ENCODE results near the gene VWCE.
A peak's percentile ranks its signal among the peaks of the same experiment; 100 is the strongest.

VWCE gene

GRCh38 chr11:61294717-61295595 is at the start of gene VWCE:
Gene VWCE (minus strand): TSS chr11:61295316. CDS start chr11:61295037, 279 bp downstream.
- peak; percentile 53 to 64 (median 61) for DNase-seq (ENCODE audit: low read depth in 2 of 3, low spot score in 1 of 3)

- DNase-seq (ENCODE audit: low read depth in 2 of 3, low spot score in 1 of 3) = no peak
Measured at GRCh38 chr11:61343792-61344745, 49.0 kb upstream of the VWCE start.

- no peak for DNase-seq (ENCODE audit: low read depth in 2 of 3, low spot score in 1 of 3)
Measured at GRCh38 chr11:61342207-61342803, 47.2 kb upstream of the VWCE start.

- DNase-seq (ENCODE audit: low read depth in 2 of 3, low spot score in 1 of 3) = no peak
Measured at GRCh38 chr11:61341706-61342105, 46.6 kb upstream of the VWCE start.

GRCh38 chr11:61340979-61341378 is 45.9 kb upstream of the VWCE start:
- DNase-seq (ENCODE audit: low read depth in 2 of 3, low spot score in 1 of 3) = no peak

- no peak for DNase-seq (ENCODE audit: low read depth in 2 of 3, low spot score in 1 of 3)
Measured at GRCh38 chr11:61339490-61339878, 44.4 kb upstream of the VWCE start.

- DNase-seq (ENCODE audit: low read depth in 2 of 3, low spot score in 1 of 3) = no peak
Measured at GRCh38 chr11:61338783-61339489, 43.8 kb upstream of the VWCE start.

GRCh38 chr11:61337706-61338470 is 42.8 kb upstream of the VWCE start:
- DNase-seq (ENCODE audit: low read depth in 2 of 3, low spot score in 1 of 3) = no peak

GRCh38 chr11:61336171-61336935 is 41.2 kb upstream of the VWCE start:
- peak; percentile 71 to 81 (median 76) for DNase-seq (ENCODE audit: low read depth in 2 of 3, low spot score in 1 of 3)

- no peak for DNase-seq (ENCODE audit: low read depth in 2 of 3, low spot score in 1 of 3)
Measured at GRCh38 chr11:61335355-61335710, 40.2 kb upstream of the VWCE start.

GRCh38 chr11:61334434-61335354 is 39.6 kb upstream of the VWCE start:
- DNase-seq (ENCODE audit: low read depth in 2 of 3, low spot score in 1 of 3) = no peak

GRCh38 chr11:61333550-61334433 is 38.7 kb upstream of the VWCE start:
- DNase-seq (ENCODE audit: low read depth in 2 of 3, low spot score in 1 of 3) = peak in 1 of 3 donors; percentile 34

- DNase-seq (ENCODE audit: low read depth in 2 of 3, low spot score in 1 of 3) = peak; percentile 96 to 97 (median 97)
Measured at GRCh38 chr11:61332797-61333549, 37.9 kb upstream of the VWCE start, which contains the start of the genes DDB1 and TKFC. Gene DDB1 (minus strand): TSS chr11:61333105. CDS start chr11:61332968, 137 bp downstream. Gene TKFC (plus strand): TSS chr11:61333228. CDS start chr11:61334729, 1,501 bp downstream.

- no peak for DNase-seq (ENCODE audit: low read depth in 2 of 3, low spot score in 1 of 3)
Measured at GRCh38 chr11:61332281-61332796, 37.2 kb upstream of the VWCE start.

GRCh38 chr11:61331651-61332050 is 36.5 kb upstream of the VWCE start:
- no peak for DNase-seq (ENCODE audit: low read depth in 2 of 3, low spot score in 1 of 3)

GRCh38 chr11:61329871-61330270 is 34.8 kb upstream of the VWCE start:
- no peak for DNase-seq (ENCODE audit: low read depth in 2 of 3, low spot score in 1 of 3)

Data from stimulated activated CD4-positive, alpha-beta T cell treated with anti-CD3 and anti-CD28 coated beads, Interleukin-12 subunit alpha, Interleukin-12 subunit beta, amount 100 ng/mL, for 48 hours (primary cell).